HepG2 (cell line): ENCODE data around the gene PPARA. TPM values are rescaled to one million over a fixed set of nuclear protein-coding genes. Genes with fewer than 3 reads are reported as not detected.

Experiments used
- ARHGAP35 ChIP-seq: sonication (generic); formaldehyde crosslinking; IDR thresholded peaks from 2 replicates; pipeline ENCODE4 v1.9.0; 2022; ENCODE audit warnings: mild to moderate bottlenecking, inconsistent platforms, moderate library complexity, missing genetic modification reagents, borderline replicate concordance
- ATF7 ChIP-seq, 2 experiments: fragments of 450-650 bp in 1 of 2; sonication (generic) in 1 of 2; formaldehyde crosslinking in 1 of 2; IDR thresholded peaks; 2 replicates each; pipeline versions ENCODE4 v1.4.0 to v1.6.1; 2016 to 2020; ENCODE audit warnings: antibody characterized with exemption in 1 of 2, mild to moderate bottlenecking in 1 of 2, missing genetic modification reagents in 1 of 2
- CSRNP2 ChIP-seq: sonication (generic); formaldehyde crosslinking; conservative IDR thresholded peaks from 2 replicates; pipeline ENCODE4 v1.8.0; 2022; ENCODE audit warnings: low read depth, missing genetic modification reagents
- DMTF1 ChIP-seq: sonication (generic); formaldehyde crosslinking; IDR thresholded peaks from 2 replicates; pipeline ENCODE4 v1.4.0; 2020; ENCODE audit warnings: mild to moderate bottlenecking, missing genetic modification reagents
- FOXO1 ChIP-seq: sonication (generic); formaldehyde crosslinking; IDR thresholded peaks from 2 replicates; pipeline ENCODE4 v1.4.0; 2020; ENCODE audit warnings: missing genetic modification reagents
- GFI1 ChIP-seq: sonication (generic); formaldehyde crosslinking; IDR thresholded peaks from 2 replicates; pipeline ENCODE4 v1.5.0; 2020; ENCODE audit warnings: missing genetic modification reagents, mild to moderate bottlenecking, borderline replicate concordance
- KDM6A ChIP-seq: IDR thresholded peaks from 2 replicates; pipeline ENCODE4 v1.6.1; 2016; ENCODE audit warnings: low read depth
- KIAA2018 ChIP-seq: sonication (generic); formaldehyde crosslinking; IDR thresholded peaks from 2 replicates; pipeline ENCODE4 v1.5.0; 2020; ENCODE audit warnings: mild to moderate bottlenecking, missing genetic modification reagents, borderline replicate concordance
- MIER2 ChIP-seq: IDR thresholded peaks from 2 replicates; pipeline ENCODE4 v1.6.1; 2016; ENCODE audit warnings: missing biosample characterization, missing genetic modification reagents
- PREB ChIP-seq: sonication (generic); formaldehyde crosslinking; IDR thresholded peaks from 2 replicates; pipeline ENCODE4 v1.4.0; 2020; ENCODE audit warnings: missing genetic modification reagents
- ZNF160 ChIP-seq: sonication (generic); formaldehyde crosslinking; IDR thresholded peaks from 2 replicates; pipeline ENCODE4 v1.8.0; 2022; ENCODE audit warnings: mild to moderate bottlenecking, inconsistent platforms, missing genetic modification reagents
- ZNF446 ChIP-seq: sonication (generic); formaldehyde crosslinking; IDR thresholded peaks from 2 replicates; pipeline ENCODE4 v1.5.0; 2020; ENCODE audit warnings: mild to moderate bottlenecking, missing genetic modification reagents
- ZXDC ChIP-seq: sonication (generic); formaldehyde crosslinking; IDR thresholded peaks from 2 replicates; pipeline ENCODE4 v1.5.0; 2020; ENCODE audit warnings: mild to moderate bottlenecking, missing genetic modification reagents
- polyA plus RNA-seq, 8 experiments: library from polyadenylated mRNA; depleted of rRNA in 3 of 8; stranded (reverse) in 7 of 8; unstranded in 1 of 8; fragments of >200 nt; fragmentation: Illumina TruSeq in 4 of 8; extraction: Trizol in 4 of 8; gene quantifications; 2 replicates each; pipeline versions ENCODE4 v1.2.1 to v1.2.3, GENCODE V29; 2011 to 2016; ENCODE audit warnings: low read depth in 4 of 8, missing spikeins in 1 of 8, mixed read lengths in 1 of 8; ENCODE audit not compliant: insufficient read depth in 1 of 8
- total RNA-seq, 5 experiments: library from RNA; depleted of rRNA; stranded (reverse); fragments of >200 nt; fragmentation: Illumina TruSeq; extraction: Trizol; gene quantifications; 2 replicates each; pipeline ENCODE4 v1.2.3, GENCODE V29; 2016; ENCODE audit warnings: low read depth in 1 of 5

The PPARA gene
- total and polyA plus RNA-seq, 2 of the 13 experiments (the other 11 are each of a cell fraction or from before 2014, with no cell fraction given), result 18.2 to 24.7 TPM

- no peak for TF ChIP-seq KIAA2018 (CRISPR knock-in tag)
- TF ChIP-seq FOXO1 (CRISPR knock-in tag), result peak; percentile 59; the same call in 1 of the 2 replicates
- TF ChIP-seq ZXDC (CRISPR knock-in tag), result no peak
- no peak for TF ChIP-seq DMTF1 (CRISPR knock-in tag)
- no peak for TF ChIP-seq ZNF446 (CRISPR knock-in tag)
- no peak for TF ChIP-seq ZNF160 (CRISPR knock-in tag)
- TF ChIP-seq MIER2 (CRISPR knock-in tag), result 0 out of 2 replicates have a peak, but pooled peaks have one; percentile 22
- TF ChIP-seq ARHGAP35, result no peak
- TF ChIP-seq KDM6A (CRISPR knock-in tag), result 0 out of 2 replicates have a peak, but pooled peaks have one; percentile 25
- TF ChIP-seq PREB (CRISPR knock-in tag), result no peak
- peak; percentile 17; the same call in 1 of the 2 replicates for TF ChIP-seq GFI1
- no peak for TF ChIP-seq CSRNP2 (CRISPR knock-in tag)
- no peak for TF ChIP-seq ATF7 (IDR thresholded peaks at IDR 0.05)
- TF ChIP-seq ATF7 (CRISPR knock-in tag; IDR thresholded peaks at IDR 0.05), result no peak
Observed at GRCh38 chr22:46139895-46140350, 10.4 kb upstream of the PPARA start (continued).
